ENCODE results near the gene PNLDC1. TPM values are rescaled to one million over a fixed set of nuclear protein-coding genes. Genes with fewer than 3 reads are reported as not detected.
"Not testable (repeated sequence)": the region's sequence is repeated elsewhere in the genome, so short reads cannot be mapped to it uniquely, and the experiment has no call there.

Gene PNLDC1
- total RNA-seq, 8 experiments from 2014 or later: 0.22 TPM; not detected in 7

DNA sequence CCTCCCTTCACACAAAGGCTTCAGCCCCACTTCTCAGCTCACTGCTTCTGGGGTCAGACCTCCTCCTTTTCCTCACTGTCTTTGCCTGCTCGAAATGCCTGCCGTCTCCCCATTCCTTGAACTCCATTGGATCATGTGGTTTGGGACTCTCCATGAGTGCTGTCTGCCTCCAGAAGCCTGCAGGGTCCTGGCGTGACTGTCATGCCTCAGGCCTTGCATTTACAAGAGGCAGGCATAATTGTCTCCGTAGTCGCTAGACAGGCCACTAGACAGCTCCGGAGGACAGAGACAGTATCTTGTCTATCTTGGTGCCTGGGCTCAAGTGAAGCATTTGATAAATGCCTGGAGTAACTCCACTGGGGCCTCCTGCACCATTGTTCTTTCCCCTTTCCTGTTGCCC lies 15.3 kb downstream of the PNLDC1 start:
- H3K4me1 ChIP-seq (replicated peaks in 1 of 2): peaks cover 4 to 14% of the 10 kb centered on the region in 2 donors
- H3K4me3 ChIP-seq: no peak overlapping the region
- WGBS, 10 experiments: 58 to 100% (median 80%) methylated on average over 1 to 5 of the region's 6 CpGs; no CpG with 5 or more reads in 2 of the 10 experiments
- in situ Hi-C loops (cut with MboI; ENCODE audit: low pct_unique_long_range_greater_than_20kb in 2 of 9, low sequenced_read_pairs in 9 of 9, unreplicated experiment in 9 of 9): no loop called here
- no peak overlapping the region for H3K27ac ChIP-seq
- peak in 4 of 8 experiments; percentile 20 to 60 (median 36) for ATAC-seq (replicated peaks in 6 of 8)

DNA sequence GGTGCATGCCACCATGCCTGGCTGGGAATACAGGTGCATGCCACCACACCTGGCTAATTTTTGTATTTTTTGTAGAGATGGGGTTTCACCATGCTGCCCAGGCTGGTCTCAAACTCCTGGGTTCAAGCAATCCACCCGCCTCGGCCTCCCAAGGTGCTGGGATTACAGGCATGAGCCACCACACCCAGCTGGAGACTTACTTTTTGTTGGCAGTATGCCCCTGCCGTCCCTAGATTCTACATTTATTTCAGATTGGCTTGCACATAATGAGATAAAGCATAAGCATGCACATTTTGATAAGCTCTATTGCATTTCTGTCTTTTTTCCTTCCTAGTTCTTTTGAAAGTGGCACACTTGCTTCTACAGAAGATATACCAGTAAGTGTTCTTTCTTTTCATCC lies 16.7 kb downstream of the PNLDC1 start:
- H3K27ac ChIP-seq; H3K4me3 ChIP-seq; in situ Hi-C loops (cut with MboI; ENCODE audit: low pct_unique_long_range_greater_than_20kb in 2 of 9, low sequenced_read_pairs in 9 of 9, unreplicated experiment in 9 of 9): not testable (repeated sequence)
- peak in 3 of 8 experiments; percentile 54 to 64 (median 62) for ATAC-seq (replicated peaks in 6 of 8)
- H3K4me1 ChIP-seq (replicated peaks in 1 of 2): peaks cover 5 to 17% of the 10 kb centered on the region in 2 donors
- WGBS, 10 experiments: 67 to 94% (median 78%) methylated on average over 1 to 3 of the region's 3 CpGs; no CpG with 5 or more reads in 6 of the 10 experiments

DNA sequence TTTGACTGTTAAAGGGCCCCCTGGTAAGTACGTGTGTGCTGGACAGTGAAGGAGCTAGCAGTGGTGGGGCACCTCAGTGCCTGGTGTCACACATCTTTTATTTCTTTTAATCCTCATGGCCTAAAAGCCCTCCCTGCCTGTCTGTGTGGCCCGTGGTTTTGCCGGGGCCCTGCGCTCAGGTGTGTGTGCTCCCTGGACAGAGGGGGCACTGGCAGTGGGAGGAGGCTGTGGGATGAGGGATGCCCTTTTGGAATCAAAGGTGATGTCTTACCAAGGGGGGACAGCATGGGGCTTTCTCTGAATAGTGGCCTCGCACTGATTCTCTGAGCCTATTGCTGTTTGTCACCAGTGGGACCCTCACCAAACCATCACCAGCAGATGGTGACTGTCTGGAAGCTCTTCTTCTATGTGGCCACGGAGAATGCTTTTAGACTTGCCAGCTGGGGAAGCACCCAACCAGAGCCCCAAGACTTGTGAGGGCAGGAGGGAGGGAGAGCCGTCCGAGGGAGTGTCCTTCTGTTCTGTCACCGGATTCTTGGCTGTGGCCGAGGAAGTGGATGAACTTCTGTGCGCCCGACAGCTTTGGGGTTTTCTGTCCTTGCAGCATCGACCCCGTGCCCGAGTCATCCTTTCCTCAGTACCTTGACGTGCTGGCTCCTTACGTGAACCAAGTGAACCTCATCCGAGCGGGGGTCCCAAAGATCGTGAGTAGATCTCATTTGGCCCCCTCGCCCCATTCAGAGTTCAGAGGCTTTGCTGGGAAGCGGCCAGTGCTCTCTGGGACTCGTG lies 18.1 kb downstream of the PNLDC1 start:
- Histone ChIP-seq H3K27ac (no peak overlapping the region), H3K4me3 (no peak overlapping the region), H3K4me1 (replicated peaks in 1 of 2) (peaks cover 5 to 17% of the 10 kb centered on the region in 2 donors)
- in situ Hi-C loops (cut with MboI; ENCODE audit: low pct_unique_long_range_greater_than_20kb in 2 of 9, low sequenced_read_pairs in 9 of 9, unreplicated experiment in 9 of 9): no loop called here
- no peak for ATAC-seq (replicated peaks in 6 of 8)
- 58 to 100% (median 87%) methylated on average over 1 to 14 of the region's 23 CpGs; no CpG with 5 or more reads in 2 of the 10 experiments for WGBS, 10 experiments

DNA sequence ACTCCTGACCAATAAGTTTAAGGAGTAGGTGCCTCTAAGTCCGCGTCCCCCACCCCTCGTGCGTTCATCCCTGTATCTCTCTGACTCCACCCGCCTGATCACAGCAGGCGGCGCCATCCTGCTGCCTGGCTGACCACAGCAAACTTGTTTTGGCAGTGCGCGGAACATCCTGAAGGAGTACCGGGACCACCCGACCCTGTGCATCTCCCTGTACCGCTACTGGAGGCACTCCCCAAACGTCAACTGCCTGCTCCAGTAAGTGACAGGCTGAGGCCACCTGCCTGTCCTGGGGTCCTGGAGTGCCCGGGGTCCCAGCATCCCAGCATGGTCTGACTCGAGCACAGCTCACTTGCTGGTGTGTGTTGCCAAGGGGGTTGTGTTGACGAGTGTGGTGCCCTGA lies 19.0 kb downstream of the PNLDC1 start:
- in situ Hi-C loops (cut with MboI; ENCODE audit: low pct_unique_long_range_greater_than_20kb in 2 of 9, low sequenced_read_pairs in 9 of 9, unreplicated experiment in 9 of 9): no loop called here
- H3K4me1 ChIP-seq (replicated peaks in 1 of 2): peaks cover 5 to 17% of the 10 kb centered on the region in 2 donors
- no peak overlapping the region for H3K27ac ChIP-seq
- H3K4me3 ChIP-seq: no peak overlapping the region
- WGBS, 10 experiments: 47 to 98% (median 86%) methylated on average over 2 to 7 of the region's 16 CpGs; no CpG with 5 or more reads in 6 of the 10 experiments
- no peak for ATAC-seq (replicated peaks in 6 of 8)

DNA sequence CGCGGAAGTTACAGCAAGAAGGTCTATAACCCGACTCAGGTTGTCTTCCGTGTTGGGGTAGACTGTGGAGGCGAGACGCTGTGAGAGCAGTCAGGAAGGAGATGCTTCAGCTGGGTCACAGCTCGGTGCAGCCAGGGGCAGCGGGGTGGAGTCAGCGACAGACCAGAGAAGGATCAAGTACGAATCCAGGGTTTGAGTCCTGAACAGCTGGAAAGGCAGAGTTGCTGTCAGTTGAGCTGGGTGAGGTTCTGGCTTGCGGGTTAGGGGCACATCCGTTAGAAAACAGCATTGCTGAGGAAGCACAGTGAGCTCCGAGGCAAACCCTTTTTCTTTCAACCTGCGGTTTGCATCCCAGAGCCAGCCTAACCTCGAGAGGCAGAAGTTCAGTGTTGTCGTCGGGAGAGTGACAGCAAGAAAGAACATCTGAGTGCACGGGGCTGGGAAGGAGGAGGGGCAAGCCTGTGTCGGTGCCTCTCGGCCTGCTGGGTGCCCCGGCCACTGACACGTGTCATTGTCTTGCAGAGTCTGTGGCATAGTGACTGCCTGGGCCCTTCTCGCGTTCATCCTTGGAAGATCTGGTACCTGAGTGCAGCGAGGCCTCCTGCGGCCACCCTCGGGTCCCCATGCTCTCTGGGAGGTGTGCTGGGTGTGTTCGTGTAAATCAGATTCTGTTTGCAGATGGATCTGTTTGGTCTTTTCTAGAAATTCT lies 20.0 kb downstream of the PNLDC1 start:
- in situ Hi-C loops (cut with MboI; ENCODE audit: low pct_unique_long_range_greater_than_20kb in 2 of 9, low sequenced_read_pairs in 9 of 9, unreplicated experiment in 9 of 9): no loop called here
- peak in 5 of 8 experiments; percentile 85 to 97 (median 96) for ATAC-seq (replicated peaks in 6 of 8)
- peaks cover 5 to 17% of the 10 kb centered on the region in 2 donors for H3K4me1 ChIP-seq (replicated peaks in 1 of 2)
- H3K4me3 ChIP-seq: no peak overlapping the region
- WGBS, 10 experiments: 25 to 87% (median 49%) methylated on average over 4 to 26 of the region's 28 CpGs; no CpG with 5 or more reads in 2 of the 10 experiments
- no peak overlapping the region for H3K27ac ChIP-seq

DNA sequence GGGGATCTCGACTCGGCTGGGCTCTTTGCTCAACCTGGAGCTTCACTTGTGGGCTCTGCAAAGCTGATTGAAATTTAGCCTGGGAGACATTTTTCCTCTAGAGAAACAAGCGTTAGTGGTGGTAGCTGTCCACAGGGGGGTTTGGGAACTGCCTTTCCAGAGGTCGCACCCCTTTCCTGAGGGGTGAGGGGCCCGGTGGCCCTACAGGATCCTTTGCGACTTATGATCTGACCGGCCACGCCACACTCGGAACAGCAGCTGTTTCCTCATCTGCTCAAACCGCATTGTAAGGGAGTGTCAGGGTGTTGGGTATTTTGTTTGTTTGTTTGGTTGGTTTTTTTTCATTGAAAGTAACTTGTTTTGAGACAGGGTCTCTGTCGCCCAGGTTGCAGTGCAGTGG lies 21.0 kb downstream of the PNLDC1 start:
- in situ Hi-C loops (cut with MboI; ENCODE audit: low pct_unique_long_range_greater_than_20kb in 2 of 9, low sequenced_read_pairs in 9 of 9, unreplicated experiment in 9 of 9): no loop called here
- H3K27ac ChIP-seq: no peak overlapping the region
- ATAC-seq (replicated peaks in 6 of 8): no peak
- H3K4me1 ChIP-seq (replicated peaks in 1 of 2): peaks cover 5 to 13% of the 10 kb centered on the region in 2 donors
- no peak overlapping the region for H3K4me3 ChIP-seq
- 59 to 92% (median 79%) methylated on average over 1 to 11 of the region's 11 CpGs; no CpG with 5 or more reads in 2 of the 10 experiments for WGBS, 10 experiments

DNA sequence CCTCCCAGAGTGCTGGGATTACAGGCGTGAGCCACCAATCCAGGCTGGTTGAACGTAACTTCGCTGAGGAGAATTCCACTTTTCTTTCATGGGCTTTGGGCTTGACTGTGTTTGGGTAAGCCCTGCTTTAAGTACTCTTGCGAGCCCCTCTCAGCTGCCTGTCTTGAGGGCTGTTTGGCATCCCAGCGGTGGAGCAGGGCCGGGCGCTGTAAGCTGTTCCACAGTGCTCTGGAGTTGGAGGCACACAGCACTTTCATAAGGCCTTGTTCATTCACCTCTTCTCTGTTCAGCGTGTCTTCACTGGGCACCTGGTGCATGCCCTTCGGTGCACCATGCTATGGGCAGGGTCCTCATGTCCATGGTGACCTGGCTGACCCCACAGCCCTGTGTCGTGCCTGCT lies 21.6 kb downstream of the PNLDC1 start:
- no peak overlapping the region for H3K27ac ChIP-seq
- WGBS, 10 experiments: 60 to 100% (median 97%) methylated on average over 1 to 4 of the region's 10 CpGs; no CpG with 5 or more reads in 4 of the 10 experiments
- in situ Hi-C loops (cut with MboI; ENCODE audit: low pct_unique_long_range_greater_than_20kb in 2 of 9, low sequenced_read_pairs in 9 of 9, unreplicated experiment in 9 of 9): no loop called here

GRCh38 chr6:159823953-159824352 lies 23.9 kb downstream of the PNLDC1 start:
- Histone ChIP-seq H3K4me1 (replicated peaks in 1 of 2) (peaks cover 5 to 13% of the 10 kb centered on the region in 2 donors), H3K27ac (no peak overlapping the region), H3K4me3 (no peak overlapping the region)
- WGBS, 10 experiments: 76 to 100% (median 90%) methylated on average over 1 to 3 of the region's 3 CpGs; no CpG with 5 or more reads in 6 of the 10 experiments
- in situ Hi-C loops (cut with MboI; ENCODE audit: low pct_unique_long_range_greater_than_20kb in 2 of 9, low sequenced_read_pairs in 9 of 9, unreplicated experiment in 9 of 9): no loop called here
- ATAC-seq (replicated peaks in 6 of 8): no peak

More for the DNA sequence above, 21.6 kb downstream of the PNLDC1 start:
- H3K4me3 ChIP-seq: no peak overlapping the region
- H3K4me1 ChIP-seq (replicated peaks in 1 of 2): peaks cover 5 to 13% of the 10 kb centered on the region in 2 donors
- no peak for ATAC-seq (replicated peaks in 6 of 8)

- H3K27ac ChIP-seq; in situ Hi-C loops (cut with MboI; ENCODE audit: low pct_unique_long_range_greater_than_20kb in 2 of 9, low sequenced_read_pairs in 9 of 9, unreplicated experiment in 9 of 9); H3K4me1 ChIP-seq (replicated peaks in 1 of 2); H3K4me3 ChIP-seq; ATAC-seq (replicated peaks in 6 of 8): not testable (repeated sequence)
- WGBS, 10 experiments: 67 to 100% (median 92%) methylated on average over 2 to 9 of the region's 9 CpGs; no CpG with 5 or more reads in 1 of the 10 experiments
These were observed 24.6 kb downstream of the PNLDC1 start for GRCh38 chr6:159824690-159825089.

DNA sequence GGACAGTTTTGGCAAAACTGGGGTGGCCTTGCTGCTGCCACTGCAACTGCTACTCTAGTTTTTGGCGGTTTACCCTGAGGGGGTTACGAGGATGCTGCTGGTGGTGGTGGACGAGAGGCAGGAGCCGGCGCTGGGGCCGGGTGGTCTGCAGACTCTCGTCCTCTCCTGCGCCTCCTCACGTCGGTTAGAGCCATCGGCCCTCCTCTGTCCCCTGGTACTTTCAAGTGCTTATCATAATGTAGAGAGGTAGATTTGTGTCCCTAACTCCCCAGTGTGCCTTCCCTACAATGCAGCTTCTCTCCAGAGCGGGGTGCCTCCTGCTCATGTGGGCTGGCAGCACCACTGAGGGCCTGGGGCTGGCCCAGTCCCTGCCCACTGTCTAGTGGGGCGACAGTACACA lies 25.9 kb downstream of the PNLDC1 start:
- WGBS, 10 experiments: 77 to 100% (median 86%) methylated on average over 1 to 6 of the region's 13 CpGs; no CpG with 5 or more reads in 4 of the 10 experiments
- ATAC-seq (replicated peaks in 6 of 8): no peak
- H3K27ac ChIP-seq: no peak overlapping the region
- in situ Hi-C loops (cut with MboI; ENCODE audit: low pct_unique_long_range_greater_than_20kb in 2 of 9, low sequenced_read_pairs in 9 of 9, unreplicated experiment in 9 of 9): no loop called here
- no peak overlapping the region for H3K4me3 ChIP-seq
- no peaks in the 10 kb centered on the region for H3K4me1 ChIP-seq (replicated peaks in 1 of 2)

- no peak overlapping the region for H3K27ac ChIP-seq
- 65 to 95% (median 87%) methylated on average over 2 to 8 of the region's 16 CpGs; no CpG with 5 or more reads in 4 of the 10 experiments for WGBS, 10 experiments
- in situ Hi-C loops (cut with MboI; ENCODE audit: low pct_unique_long_range_greater_than_20kb in 2 of 9, low sequenced_read_pairs in 9 of 9, unreplicated experiment in 9 of 9): no loop called here
- ATAC-seq (replicated peaks in 6 of 8): no peak
- no peak overlapping the region for H3K4me3 ChIP-seq
- H3K4me1 ChIP-seq (replicated peaks in 1 of 2): no peaks in the 10 kb centered on the region
These were observed 27.0 kb downstream of the PNLDC1 start for GRCh38 chr6:159826968-159827647.

DNA sequence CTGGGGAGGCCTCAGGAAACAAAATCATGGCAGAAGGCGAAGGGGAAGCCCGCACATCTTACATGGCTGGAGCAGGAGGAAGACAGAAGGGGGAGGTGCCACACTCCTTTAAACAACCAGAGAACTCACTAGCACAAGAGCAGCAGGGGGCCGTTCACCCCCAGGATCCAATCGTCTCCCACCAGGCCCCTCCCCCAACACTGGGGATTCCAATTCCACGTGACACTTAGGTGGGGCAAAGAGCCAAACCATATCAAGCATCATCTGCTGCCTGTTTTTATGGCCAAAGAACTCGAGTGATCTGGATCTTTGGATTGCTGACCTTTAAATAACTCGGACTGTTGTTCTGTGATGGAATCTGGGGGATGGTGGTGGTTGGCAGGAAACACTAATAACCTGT lies 28.0 kb downstream of the PNLDC1 start:
- H3K4me1 ChIP-seq (replicated peaks in 1 of 2): no peaks in the 10 kb centered on the region
- no peak overlapping the region for H3K27ac ChIP-seq
- H3K4me3 ChIP-seq: no peak overlapping the region
- no peak for ATAC-seq (replicated peaks in 6 of 8)
- 0 to 100% (median 80%) methylated on average over 1 to 6 of the region's 7 CpGs; no CpG with 5 or more reads in 2 of the 10 experiments for WGBS, 10 experiments
- in situ Hi-C loops (cut with MboI; ENCODE audit: low pct_unique_long_range_greater_than_20kb in 2 of 9, low sequenced_read_pairs in 9 of 9, unreplicated experiment in 9 of 9): no loop called here

Data from motor neuron (in vitro differentiated cells).